HCT116 (cell line): ENCODE results near the gene AGGF1.

Experiments used
- CTCF ChIP-seq, 3 experiments: fragments of 200-600 bp in 1 of 3; sonication (generic) in 1 of 3; IDR thresholded peaks in 2 of 3; conservative IDR thresholded peaks in 1 of 3; 2 replicates each; pipeline ENCODE4 v1.5.1; 2012 to 2017; ENCODE audit warnings: low read depth in 2 of 3, low read length in 2 of 3, antibody characterized with exemption in 1 of 3, borderline replicate concordance in 1 of 3, control low read depth in 1 of 3, mild to moderate bottlenecking in 1 of 3, mixed read lengths in 1 of 3, mixed run types in 1 of 3, moderate library complexity in 1 of 3; ENCODE audit not compliant: insufficient read depth in 1 of 3
- EGR1 ChIP-seq: IDR thresholded peaks from 2 replicates; pipeline ENCODE4 v1.6.1; 2012; ENCODE audit warnings: low read depth
- EZH2 ChIP-seq: fragments of 200-600 bp; sonication (generic); IDR thresholded peaks from 2 replicates; pipeline ENCODE4 v1.6.1; 2017; ENCODE audit warnings: antibody characterized with exemption, mixed run types
- EZH2phosphoT487 ChIP-seq: fragments of 200-600 bp; IDR thresholded peaks from 2 replicates; pipeline ENCODE4 v1.6.1; 2018; ENCODE audit warnings: antibody characterized with exemption, borderline replicate concordance
- MAX ChIP-seq: IDR thresholded peaks from 2 replicates; pipeline ENCODE4 v1.6.1; 2012
- POLR2A ChIP-seq: IDR thresholded peaks from 2 replicates; pipeline ENCODE4 v1.7.0; 2011; ENCODE audit warnings: borderline replicate concordance; ENCODE audit not compliant: insufficient read depth, insufficient read length; ENCODE audit errors: extremely low read depth
- POLR2AphosphoS5 ChIP-seq: IDR thresholded peaks from 2 replicates; pipeline ENCODE4 v1.6.1; 2011; ENCODE audit warnings: mild to moderate bottlenecking, low read depth, low read length, moderate library complexity
- REST ChIP-seq: IDR thresholded peaks from 2 replicates; pipeline ENCODE4 v1.6.1; 2012; ENCODE audit warnings: low read depth
- SIN3A ChIP-seq: IDR thresholded peaks from 2 replicates; pipeline ENCODE4 v1.6.1; 2012; ENCODE audit warnings: low read depth
- TF ChIP-seq, protein P1 (sequence below): IDR thresholded peaks from 2 replicates; pipeline ENCODE4 v1.6.1; 2011; ENCODE audit warnings: mild to moderate bottlenecking, low read length, moderate library complexity; ENCODE audit not compliant: insufficient replicate concordance; ENCODE audit errors: extremely low read depth
- TF ChIP-seq, protein P2 (sequence below): IDR thresholded peaks from 2 replicates; pipeline ENCODE4 v1.6.1; 2012

DNA sequence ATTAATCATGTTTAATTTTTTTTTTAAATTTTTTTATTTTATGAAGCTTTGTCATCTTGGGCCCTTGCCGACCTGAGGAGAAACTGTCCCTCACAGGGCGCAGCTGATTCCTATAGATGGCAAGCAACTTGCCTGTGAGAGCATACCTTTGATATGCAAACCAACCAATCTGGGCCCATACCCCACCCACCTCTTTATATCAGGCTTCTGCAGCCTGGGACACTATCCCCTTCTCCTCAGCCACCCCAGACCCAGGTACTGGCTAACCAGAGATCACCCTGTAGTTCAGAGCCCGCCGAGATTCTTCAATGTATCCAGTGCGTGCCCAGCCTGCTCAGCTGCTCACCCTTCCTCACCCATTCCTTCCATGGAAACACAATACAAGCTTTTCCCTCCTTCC, 18.7 kb upstream of the AGGF1 start:
- TF ChIP-seq, protein P1, sequence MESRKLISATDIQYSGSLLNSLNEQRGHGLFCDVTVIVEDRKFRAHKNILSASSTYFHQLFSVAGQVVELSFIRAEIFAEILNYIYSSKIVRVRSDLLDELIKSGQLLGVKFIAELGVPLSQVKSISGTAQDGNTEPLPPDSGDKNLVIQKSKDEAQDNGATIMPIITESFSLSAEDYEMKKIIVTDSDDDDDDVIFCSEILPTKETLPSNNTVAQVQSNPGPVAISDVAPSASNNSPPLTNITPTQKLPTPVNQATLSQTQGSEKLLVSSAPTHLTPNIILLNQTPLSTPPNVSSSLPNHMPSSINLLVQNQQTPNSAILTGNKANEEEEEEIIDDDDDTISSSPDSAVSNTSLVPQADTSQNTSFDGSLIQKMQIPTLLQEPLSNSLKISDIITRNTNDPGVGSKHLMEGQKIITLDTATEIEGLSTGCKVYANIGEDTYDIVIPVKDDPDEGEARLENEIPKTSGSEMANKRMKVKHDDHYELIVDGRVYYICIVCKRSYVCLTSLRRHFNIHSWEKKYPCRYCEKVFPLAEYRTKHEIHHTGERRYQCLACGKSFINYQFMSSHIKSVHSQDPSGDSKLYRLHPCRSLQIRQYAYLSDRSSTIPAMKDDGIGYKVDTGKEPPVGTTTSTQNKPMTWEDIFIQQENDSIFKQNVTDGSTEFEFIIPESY: no peak
- TF ChIP-seq POLR2A (no peak), CTCF (IDR thresholded peaks at IDR 0.05 in 2 of 3, conservative IDR thresholded peaks at IDR 0.05 in 1 of 3; ENCODE audit: borderline replicate concordance in 1 of 3, insufficient read depth in 1 of 3, low read depth in 2 of 3, low read length in 2 of 3) (no peak), MAX (no peak), REST (no peak), EZH2 (no peak), POLR2AphosphoS5 (no peak), EZH2phosphoT487 (no peak), EGR1 (no peak), SIN3A (no peak)
- TF ChIP-seq, protein P2, sequence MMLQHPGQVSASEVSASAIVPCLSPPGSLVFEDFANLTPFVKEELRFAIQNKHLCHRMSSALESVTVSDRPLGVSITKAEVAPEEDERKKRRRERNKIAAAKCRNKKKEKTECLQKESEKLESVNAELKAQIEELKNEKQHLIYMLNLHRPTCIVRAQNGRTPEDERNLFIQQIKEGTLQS: no peak
